Epithelial cell of proximal tubule (primary cell): Measurements from ENCODE around the gene EDN2. TPM values are rescaled to one million over a fixed set of nuclear protein-coding genes. Genes with fewer than 3 reads are reported as not detected.

Experiments
- DNase-seq: peaks from one replicate; pipeline ENCODE4 v3.0.0-alpha.2; 2011; ENCODE audit warnings: low read depth
- H3K4me3 ChIP-seq: 2 replicates; pipeline ENCODE4 v1.5.1; 2011; ENCODE audit warnings: low read depth, mild to moderate bottlenecking, low read length
- CTCF ChIP-seq: conservative IDR thresholded peaks from 2 replicates; pipeline ENCODE4 v1.5.1; 2012; ENCODE audit warnings: low read depth, mild to moderate bottlenecking, low read length
- total RNA-seq: library from RNA; depleted of rRNA; stranded (reverse); fragments of >200 nt; gene quantifications from 2 replicates; pipeline ENCODE4 v1.2.3, GENCODE V29; 2015

EDN2 gene
- total RNA-seq, 1 donor from 2014 or later: 6.3 TPM

- TF ChIP-seq CTCF: no peak
- no peak overlapping the region for H3K4me3 ChIP-seq
- DNase-seq: no peak
Measured at GRCh38 chr1:41437011-41437355, 47.5 kb downstream of the EDN2 start.

- DNase-seq: no peak
- TF ChIP-seq CTCF: no peak
- no peak overlapping the region for H3K4me3 ChIP-seq
Measured at GRCh38 chr1:41436281-41437010, 48.0 kb downstream of the EDN2 start.

DNA sequence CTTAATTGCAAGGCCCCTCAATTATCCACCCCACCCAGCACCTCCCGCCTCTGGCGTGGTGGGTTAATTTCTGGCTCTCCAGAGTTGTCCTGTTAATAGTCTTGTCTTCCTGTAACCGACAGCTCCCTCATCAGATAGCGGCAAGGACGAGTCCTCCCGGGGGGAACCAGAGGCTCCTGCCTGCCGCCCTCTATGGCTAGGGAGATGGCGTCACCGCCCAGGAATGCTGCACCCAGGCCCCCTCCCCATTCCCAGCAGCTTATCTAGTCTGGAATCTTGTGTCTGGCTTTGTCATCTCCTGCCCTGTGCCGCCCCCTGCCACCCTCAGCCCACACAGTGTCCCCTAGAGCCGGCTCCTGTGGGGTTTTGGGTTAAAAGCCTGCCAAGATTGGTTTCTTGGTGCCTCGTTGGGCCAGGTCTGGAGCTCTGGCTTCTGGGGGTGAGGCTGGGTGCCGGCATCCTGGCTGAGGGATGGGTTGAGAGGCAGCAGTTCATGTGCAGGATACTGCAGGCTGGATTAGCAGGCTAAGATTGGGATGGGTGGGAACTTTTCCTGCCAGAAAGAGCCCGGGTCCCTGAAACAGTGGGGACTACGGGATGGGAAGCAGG is 48.8 kb downstream of the EDN2 start:
- no peak for DNase-seq
- TF ChIP-seq CTCF: no peak
- H3K4me3 ChIP-seq: no peak overlapping the region

GRCh38 chr1:41434748-41435449 is 49.6 kb downstream of the EDN2 start:
- no peak overlapping the region for H3K4me3 ChIP-seq
- no peak for DNase-seq
- TF ChIP-seq CTCF: no peak

DNA sequence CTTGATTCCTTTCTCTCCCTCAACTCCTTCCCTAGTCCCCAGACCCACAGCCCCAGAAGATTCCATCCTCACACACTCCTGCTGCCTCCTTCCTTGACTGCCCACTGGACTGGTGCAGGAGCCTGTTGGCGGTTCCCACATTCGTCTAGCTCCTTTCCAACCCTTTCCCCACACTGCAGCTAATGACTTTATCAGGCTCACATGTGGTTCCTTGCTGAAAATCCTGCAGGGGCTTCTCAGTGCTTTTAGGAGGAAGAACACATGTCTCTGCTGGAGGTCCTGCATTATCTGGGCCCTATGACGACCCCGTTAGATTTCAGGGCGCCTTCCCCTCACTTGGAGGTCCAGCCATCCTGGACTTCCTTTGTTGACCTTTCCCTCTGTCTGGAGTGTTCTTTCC is 50.2 kb downstream of the EDN2 start:
- no peak for DNase-seq
- no peak overlapping the region for H3K4me3 ChIP-seq
- TF ChIP-seq CTCF: no peak

GRCh38 chr1:41433501-41433900 is 51.0 kb downstream of the EDN2 start:
- no peak for TF ChIP-seq CTCF
- DNase-seq: no peak
- H3K4me3 ChIP-seq: no peak overlapping the region
